Lung (tissue), 12 donors: ENCODE measurements around the gene BBS9. TPM values are rescaled to one million over a fixed set of nuclear protein-coding genes. Genes with fewer than 3 reads are reported as not detected.

ENCODE experiments used
- ATAC-seq: fragments of 200-7000 bp; cut with Tn5 transposase; one replicate; pipeline ENCODE4 v1.9.1; 2020; ENCODE audit warnings: moderate number of reproducible peaks; ENCODE audit not compliant: insufficient read depth, low FRiP score
- DNase-seq, 3 donors: peaks; one replicate each; pipeline ENCODE4 v3.0.0-alpha.2; 2013 to 2017
- H3K27ac ChIP-seq, 2 donors: one replicate each; pipeline ENCODE4 v1.5.1; 2013; ENCODE audit warnings: mild to moderate bottlenecking in 2 of 2, moderate library complexity in 2 of 2, control low read depth in 1 of 2, inconsistent platforms in 1 of 2, low read depth in 1 of 2, low read length in 1 of 2
- H3K27me3 ChIP-seq, 3 donors: one replicate each; pipeline ENCODE4 v1.5.1; 2013; ENCODE audit warnings: low read length in 2 of 3; ENCODE audit not compliant: control insufficient read depth in 3 of 3, insufficient read depth in 3 of 3
- H3K36me3 ChIP-seq, 4 donors: one replicate each; pipeline ENCODE4 v1.5.1; 2013; ENCODE audit warnings: low read length in 4 of 4, mild to moderate bottlenecking in 1 of 4, moderate library complexity in 1 of 4; ENCODE audit not compliant: control insufficient read depth in 4 of 4, insufficient read depth in 4 of 4
- H3K4me1 ChIP-seq, 5 donors: one replicate each; pipeline ENCODE4 v1.5.1; 2013; ENCODE audit warnings: low read length in 5 of 5, mild to moderate bottlenecking in 2 of 5, moderate library complexity in 1 of 5; ENCODE audit not compliant: control insufficient read depth in 5 of 5, insufficient read depth in 5 of 5
- H3K4me3 ChIP-seq: one replicate; pipeline ENCODE4 v1.5.1; 2013; ENCODE audit warnings: mild to moderate bottlenecking, control low read depth, moderate library complexity
- H3K9ac ChIP-seq, 2 donors: one replicate each; pipeline ENCODE4 v1.5.1; 2013; ENCODE audit warnings: low read length in 2 of 2, control low read depth in 1 of 2; ENCODE audit not compliant: insufficient read depth in 1 of 2
- H3K9me3 ChIP-seq, 4 donors: one replicate each; pipeline ENCODE4 v1.5.1; 2013; ENCODE audit warnings: low read length in 3 of 4, mild to moderate bottlenecking in 1 of 4, moderate library complexity in 1 of 4; ENCODE audit not compliant: control insufficient read depth in 4 of 4, insufficient read depth in 3 of 4
- WGBS, 2 donors: extraction: QIAGEN DNeasy Blood & Tissue Kit; methylation state at CpG; one replicate each; pipeline ENCODE4 v1.1.7; 2013; 5-methylcytosine and 5-hydroxymethylcytosine counted together
- polyA plus RNA-seq, 2 donors: library from polyadenylated mRNA; stranded (reverse); fragments of 200-250 nt; gene quantifications; one replicate each; pipeline ENCODE4 v1.2.1, GENCODE V29; 2013
- total RNA-seq, 2 donors: library from RNA; depleted of rRNA in 1 of 2; stranded (reverse); fragments of >200 nt in 1 of 2; gene quantifications; one replicate each; pipeline ENCODE4 v1.2.1, GENCODE V29; 2014 to 2021
- TF ChIP-seq, protein P1 (sequence below): IDR thresholded peaks from 2 replicates; pipeline ENCODE4 v1.5.1; 2012; ENCODE audit warnings: mild to moderate bottlenecking; ENCODE audit errors: control extremely low read depth, extremely low read depth
- donor health status: control.
- donor health status: control.
- donor health status: Bipolar disorder and iron deficiency.
- donor health status: healthy.
- donor health status: DM: yes; HTN: yes; CAD: no.

The BBS9 gene
- total and polyA plus RNA-seq, 4 donors: 3.5 to 65.0 (median 15.2) TPM

DNA sequence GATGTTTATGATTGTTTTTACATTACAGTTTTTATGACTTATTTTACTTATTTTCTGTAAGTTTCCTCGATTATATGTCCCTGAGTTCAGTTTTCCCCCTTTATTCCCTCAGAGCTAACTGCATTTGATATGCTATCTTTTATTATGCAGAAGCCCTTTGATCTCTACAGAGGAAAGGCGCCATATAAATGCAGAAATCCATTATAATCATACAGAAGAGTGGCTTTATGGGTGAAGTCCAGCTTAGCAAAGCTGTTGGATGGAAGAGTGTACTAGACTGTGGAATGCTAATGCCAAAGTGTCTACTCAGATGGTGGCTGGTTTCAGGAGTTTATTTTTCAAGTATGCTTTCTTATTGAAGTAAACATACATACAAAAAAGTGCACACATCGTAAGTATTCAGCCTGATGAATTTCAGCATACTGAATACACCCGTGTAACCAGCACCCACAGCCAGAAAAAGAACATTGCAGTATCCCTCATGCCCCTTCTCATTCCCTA lies 517.6 kb downstream of the BBS9 start:
- Histone ChIP-seq H3K4me1 (peaks cover 0 to 23% (median 5%) of the 10 kb centered on the region in 5 donors), H3K9me3 (peaks cover 0 to 4% (median under 1%) of the 10 kb centered on the region in 4 donors), H3K27ac (no peak overlapping the region), H3K36me3 (peaks cover 0 to 2% (median 0%) of the 10 kb centered on the region in 4 donors), H3K4me3 (no peak overlapping the region), H3K9ac (no peak overlapping the region), H3K27me3 (no peaks in the 10 kb centered on the region)
- TF ChIP-seq, protein P1, sequence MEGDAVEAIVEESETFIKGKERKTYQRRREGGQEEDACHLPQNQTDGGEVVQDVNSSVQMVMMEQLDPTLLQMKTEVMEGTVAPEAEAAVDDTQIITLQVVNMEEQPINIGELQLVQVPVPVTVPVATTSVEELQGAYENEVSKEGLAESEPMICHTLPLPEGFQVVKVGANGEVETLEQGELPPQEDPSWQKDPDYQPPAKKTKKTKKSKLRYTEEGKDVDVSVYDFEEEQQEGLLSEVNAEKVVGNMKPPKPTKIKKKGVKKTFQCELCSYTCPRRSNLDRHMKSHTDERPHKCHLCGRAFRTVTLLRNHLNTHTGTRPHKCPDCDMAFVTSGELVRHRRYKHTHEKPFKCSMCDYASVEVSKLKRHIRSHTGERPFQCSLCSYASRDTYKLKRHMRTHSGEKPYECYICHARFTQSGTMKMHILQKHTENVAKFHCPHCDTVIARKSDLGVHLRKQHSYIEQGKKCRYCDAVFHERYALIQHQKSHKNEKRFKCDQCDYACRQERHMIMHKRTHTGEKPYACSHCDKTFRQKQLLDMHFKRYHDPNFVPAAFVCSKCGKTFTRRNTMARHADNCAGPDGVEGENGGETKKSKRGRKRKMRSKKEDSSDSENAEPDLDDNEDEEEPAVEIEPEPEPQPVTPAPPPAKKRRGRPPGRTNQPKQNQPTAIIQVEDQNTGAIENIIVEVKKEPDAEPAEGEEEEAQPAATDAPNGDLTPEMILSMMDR: no peak
- 89 to 94% methylated on average over 4 of the region's 4 CpGs for WGBS, 2 donors
- ATAC-seq (no peak), DNase-seq (peak in 2 of 3 donors; percentile 26 to 33)

DNA sequence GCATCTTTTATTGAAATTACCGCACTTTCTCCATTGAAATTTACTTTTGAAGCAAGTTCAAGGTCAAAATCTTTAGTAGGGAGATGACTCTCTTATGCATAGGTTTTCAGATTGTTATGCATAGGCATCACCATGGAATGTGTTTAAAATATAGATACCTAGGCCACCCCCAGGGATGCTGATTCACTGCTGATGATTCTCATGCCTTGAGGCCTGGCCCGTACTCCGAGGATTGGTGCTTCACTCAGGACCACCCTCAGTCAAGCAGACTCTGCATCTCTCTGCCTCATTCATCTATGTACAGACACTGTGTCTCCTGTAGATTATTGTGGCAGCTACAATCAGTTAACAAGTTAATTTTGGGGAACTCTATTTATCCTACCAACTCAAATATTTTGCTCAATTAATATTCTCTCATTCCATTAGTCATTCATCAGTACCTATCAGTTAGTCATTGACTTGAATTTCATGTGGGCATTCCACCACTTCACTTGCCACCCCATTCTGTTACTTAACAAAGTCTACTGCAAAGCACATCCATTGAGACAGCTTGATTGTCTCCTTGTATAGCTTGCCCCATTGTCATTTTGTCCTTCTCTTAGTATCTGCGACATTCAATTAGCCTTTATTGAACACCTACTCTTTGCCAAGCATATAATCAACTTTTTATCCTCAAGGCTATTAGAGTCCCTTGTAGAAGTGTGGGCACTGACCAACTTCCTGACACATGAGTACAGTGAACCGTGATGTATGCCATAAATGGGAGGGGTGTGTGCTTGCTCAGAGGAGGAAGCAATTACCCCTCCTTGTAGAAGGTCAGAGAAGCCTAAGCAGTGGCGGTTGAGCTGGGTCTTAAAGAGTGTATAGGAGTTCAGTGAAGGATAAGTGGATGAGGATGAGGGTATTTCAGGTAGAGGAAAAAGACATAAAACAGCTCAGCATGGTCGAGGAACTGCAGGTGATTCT lies 520.4 kb downstream of the BBS9 start:
- no peak for ATAC-seq
- H3K4me3 ChIP-seq: no peak overlapping the region
- H3K9ac ChIP-seq: no peak overlapping the region
- H3K4me1 ChIP-seq: peaks cover 0 to 23% (median 5%) of the 10 kb centered on the region in 5 donors
- no peak overlapping the region for H3K27ac ChIP-seq
- TF ChIP-seq, protein P1: no peak
- no peaks in the 10 kb centered on the region for H3K27me3 ChIP-seq
- H3K9me3 ChIP-seq: peaks cover 0 to 4% (median under 1%) of the 10 kb centered on the region in 4 donors
- no peak for DNase-seq
- WGBS, 2 donors: 89 to 93% methylated on average over 7 of the region's 7 CpGs
- H3K36me3 ChIP-seq: peaks cover 0 to 2% (median 0%) of the 10 kb centered on the region in 4 donors

DNA sequence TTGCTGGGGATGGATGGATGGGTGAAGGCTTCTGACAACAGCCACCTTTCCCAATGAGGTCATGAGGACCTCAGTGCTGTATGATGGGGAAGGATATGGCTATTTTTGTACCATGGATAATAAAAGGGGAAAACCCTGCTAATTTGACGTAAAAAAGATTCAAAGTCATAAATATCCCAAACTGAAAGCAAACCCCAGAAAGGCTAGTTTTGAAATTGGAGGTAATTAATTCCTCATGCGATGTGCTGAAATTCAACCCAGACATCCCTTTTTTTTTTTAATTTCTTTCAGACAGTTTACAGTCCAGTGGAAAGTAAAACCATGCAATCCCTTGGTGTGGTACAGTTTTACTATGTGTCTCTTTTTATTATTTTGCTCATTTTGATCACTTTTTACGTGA lies 521.5 kb downstream of the BBS9 start:
- ATAC-seq: no peak
- TF ChIP-seq, protein P1: no peak
- H3K36me3 ChIP-seq: peaks cover 0 to 2% (median 0%) of the 10 kb centered on the region in 4 donors

More for the DNA sequence above, 521.5 kb downstream of the BBS9 start:
- Histone ChIP-seq H3K27me3 (no peaks in the 10 kb centered on the region), H3K4me1 (peaks cover 0 to 13% (median 0%) of the 10 kb centered on the region in 5 donors), H3K27ac (no peak overlapping the region), H3K9ac (no peak overlapping the region), H3K4me3 (no peak overlapping the region), H3K9me3 (peaks cover 0 to 4% (median under 1%) of the 10 kb centered on the region in 4 donors)
- 91 to 94% methylated on average over 3 of the region's 3 CpGs for WGBS, 2 donors
- DNase-seq: no peak
